ENCODE measurements around the gene WBP1L. TPM values are rescaled to one million over a fixed set of nuclear protein-coding genes. Genes with fewer than 3 reads are reported as not detected.

Gene WBP1L
- total and polyA plus RNA-seq, 2 of the 13 experiments (the other 11 are each of a cell fraction or from before 2014, with no cell fraction given): 8.3 to 12.3 TPM

DNA sequence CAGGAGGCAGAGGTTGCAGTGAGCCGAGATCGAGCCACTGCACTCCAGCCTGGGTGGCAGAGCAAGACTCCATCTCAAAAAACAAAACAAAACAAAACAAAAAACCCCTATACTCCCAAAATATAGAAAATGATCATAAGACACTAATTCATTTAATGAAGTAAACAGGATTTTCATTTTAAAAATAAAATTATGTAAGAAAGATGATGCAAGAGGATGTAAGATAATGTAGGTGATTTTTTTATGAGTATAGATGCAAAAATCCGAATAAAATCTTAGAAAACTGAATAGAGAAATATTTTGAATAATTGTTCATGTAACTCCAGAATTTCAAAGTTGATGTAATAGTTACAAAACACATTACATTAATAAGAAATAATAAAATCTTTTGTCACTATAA lies 121.9 kb downstream of the WBP1L start:
- no TSS peak for BruUV-seq (replicated peaks)
- H3K4me2 ChIP-seq (ENCODE audit: low read depth, low read length): no peak overlapping the region
- FAIRE-seq (no peak), ATAC-seq (no peak), DNase-seq (ENCODE audit: low spot score) (no peak)
- H3K79me2 ChIP-seq (ENCODE audit: insufficient read depth, low read length): no peaks in the 10 kb centered on the region
- in situ Hi-C loops (cut with HindIII; ENCODE audit: extremely low pct_ligation_motif_present, low pct_unique_long_range_greater_than_20kb) (no loop called here), intact Hi-C loops (cut with micrococcal nuclease; ENCODE audit: unreplicated experiment) (no loop called here)
- WGBS (ENCODE audit: low lambda C conversion rate): 90% methylated on average over 3 of the region's 3 CpGs
- H4K20me1 ChIP-seq (ENCODE audit: insufficient read depth, low read length): no peaks in the 10 kb centered on the region
- H3K27me3 ChIP-seq (ENCODE audit: control insufficient read depth in 1 of 2, insufficient read depth in 2 of 2, low read length in 2 of 2): no peaks in the 10 kb centered on the region
- H3K36me3 ChIP-seq (replicated peaks in 1 of 2; ENCODE audit: control insufficient read depth in 1 of 2, insufficient read depth in 2 of 2, low read length in 2 of 2): peaks cover 0 to 28% of the 10 kb centered on the region in 2 experiments; a peak in 2 of 5 replicates
- H3K4me1 ChIP-seq (ENCODE audit: insufficient read depth, low read length): peaks cover 18% of the 10 kb centered on the region
- POLR2A ChIA-PET: interaction anchor here (1.0 kb wide), 1 partner anchor 11 kb away, joined by 3 read pairs; no protein-coding TSS in a partner anchor
- H3K4me3 ChIP-seq (replicated peaks in 1 of 3; ENCODE audit: insufficient read depth in 1 of 3, low read depth in 2 of 3, low read length in 3 of 3): no peak overlapping the region
- no peaks in the 10 kb centered on the region for H3K9me3 ChIP-seq (ENCODE audit: low read length)
- CTCF ChIA-PET (ENCODE audit: low intra/inter-chr PET ratio, low total read pairs): no interaction called here
- no peak overlapping the region for H3K9ac ChIP-seq (ENCODE audit: insufficient read depth, low read depth, low read length)
- H2AFZ ChIP-seq (ENCODE audit: low read length): no peak overlapping the region
- TF ChIP-seq ATF4 (CRISPR knock-in tag; IDR thresholded peaks at IDR 0.05) (0 out of 4 replicates have a peak, but pooled peaks of 1 of the 2 experiments have one; percentile 14), ARID3A (IDR thresholded peaks at IDR 0.05; ENCODE audit: low read depth, low read length) (no peak), ZNF124 (CRISPR knock-in tag; IDR thresholded peaks at IDR 0.05) (no peak), ZNF276 (CRISPR knock-in tag; IDR thresholded peaks at IDR 0.05; ENCODE audit: low read depth) (no peak), FOSL1 (CRISPR knock-in tag; IDR thresholded peaks at IDR 0.05; ENCODE audit: borderline replicate concordance) (no peak)
- no peak overlapping the region for H3K27ac ChIP-seq (ENCODE audit: extremely low read length, insufficient read depth, low read length)

Small RNA genes within 50 kb of the gene (small RNA-seq; reads per million reads assigned to genes)
- 0 reads per million in 3 experiments for gene RNU6-1231P (ENCODE audit: insufficient read depth in 2 of 3, insufficient read length in 3 of 3, low read depth in 2 of 3, low replicate concordance in 1 of 3)

Other genes with a start within 250 kb of the WBP1L start
- 62.8 and 69.4 TPM in 2 replicates for gene ACTR1A, start 241.2 kb upstream of the WBP1L start, total RNA-seq (2016; rRNA removed; fragmentation: Illumina TruSeq; extraction: Trizol)
- gene ACTR1A, start 241.2 kb upstream of the WBP1L start, polyA plus RNA-seq (2011; rRNA removed): 59.6 and 75.9 TPM in 2 replicates
- 2.9 and 4.0 TPM in 2 replicates for gene SUFU, start 240.0 kb upstream of the WBP1L start, total RNA-seq (2016; rRNA removed; fragmentation: Illumina TruSeq; extraction: Trizol)
- 5.5 and 6.7 TPM in 2 replicates for gene SUFU, start 240.0 kb upstream of the WBP1L start, polyA plus RNA-seq (2011; rRNA removed)
- 38.9 and 39.8 TPM in 2 replicates for gene TRIM8, start 99.5 kb upstream of the WBP1L start, total RNA-seq (2016; rRNA removed; fragmentation: Illumina TruSeq; extraction: Trizol)
- gene TRIM8, start 99.5 kb upstream of the WBP1L start, polyA plus RNA-seq (2011; rRNA removed): 66.5 and 84.1 TPM in 2 replicates
- 6.6 and 10.0 TPM in 2 replicates for gene ARL3, start 29.6 kb upstream of the WBP1L start, total RNA-seq (2016; rRNA removed; fragmentation: Illumina TruSeq; extraction: Trizol)
- gene ARL3, start 29.6 kb upstream of the WBP1L start, polyA plus RNA-seq (2011; rRNA removed): 3.9 and 5.2 TPM in 2 replicates
- gene SFXN2, start 29.3 kb upstream of the WBP1L start, total RNA-seq (2016; rRNA removed; fragmentation: Illumina TruSeq; extraction: Trizol): 20.6 and 21.1 TPM in 2 replicates
- gene SFXN2, start 29.3 kb upstream of the WBP1L start, polyA plus RNA-seq (2011; rRNA removed): 12.8 and 13.2 TPM in 2 replicates
- gene CYP17A1, start 93.5 kb downstream of the WBP1L start, total RNA-seq (2016; rRNA removed; fragmentation: Illumina TruSeq; extraction: Trizol): 0.13 and 0.14 TPM in 2 replicates
- 1.1 and 3.5 TPM in 2 replicates for gene CYP17A1, start 93.5 kb downstream of the WBP1L start, polyA plus RNA-seq (2011; rRNA removed)
- 23.8 and 28.8 TPM in 2 replicates for gene BORCS7, start 110.3 kb downstream of the WBP1L start, total RNA-seq (2016; rRNA removed; fragmentation: Illumina TruSeq; extraction: Trizol)
- 29.4 and 33.6 TPM in 2 replicates for gene BORCS7, start 110.3 kb downstream of the WBP1L start, polyA plus RNA-seq (2011; rRNA removed)
- 17.4 and 27.3 TPM in 2 replicates for gene AS3MT, start 125.5 kb downstream of the WBP1L start, total RNA-seq (2016; rRNA removed; fragmentation: Illumina TruSeq; extraction: Trizol)
- 8.3 and 8.7 TPM in 2 replicates for gene AS3MT, start 125.5 kb downstream of the WBP1L start, polyA plus RNA-seq (2011; rRNA removed)
- 3.4 and 9.0 TPM in 2 replicates for gene CNNM2, start 174.3 kb downstream of the WBP1L start, total RNA-seq (2016; rRNA removed; fragmentation: Illumina TruSeq; extraction: Trizol)
- gene CNNM2, start 174.3 kb downstream of the WBP1L start, polyA plus RNA-seq (2011; rRNA removed): 7.1 and 9.2 TPM in 2 replicates